IPS-NIHi7 (cell line): ENCODE results near the gene PRR27.

Experiments used
- DNase-seq: peaks from one replicate; pipeline ENCODE4 v3.0.0; 2012; ENCODE audit warnings: mixed read lengths; ENCODE audit errors: extremely low spot score

Gene PRR27

DNA sequence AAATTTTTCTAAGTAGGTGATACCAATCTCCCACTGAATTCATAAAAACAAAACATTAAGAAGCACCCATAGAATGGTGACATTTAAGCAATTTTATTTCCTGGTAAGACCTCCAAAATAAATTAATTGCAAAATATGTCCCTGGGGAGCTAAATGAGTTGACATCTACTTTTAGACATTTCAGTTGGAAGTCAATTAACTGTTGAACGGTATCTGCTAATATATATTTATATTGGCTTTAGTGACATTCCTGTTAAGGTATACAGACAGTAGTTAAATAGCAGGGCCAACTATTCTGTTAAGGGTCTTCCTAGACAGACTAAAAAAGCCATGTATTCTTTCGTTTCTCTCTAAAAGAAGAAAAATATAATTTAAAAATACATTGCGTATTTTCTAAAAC lies at the start of gene PRR27:
PRR27 (plus strand) TSS at position 301 of the 400 bp plus-strand sequence. CDS start 139 bp downstream, outside the sequence.
- DNase-seq, result no peak

DNA sequence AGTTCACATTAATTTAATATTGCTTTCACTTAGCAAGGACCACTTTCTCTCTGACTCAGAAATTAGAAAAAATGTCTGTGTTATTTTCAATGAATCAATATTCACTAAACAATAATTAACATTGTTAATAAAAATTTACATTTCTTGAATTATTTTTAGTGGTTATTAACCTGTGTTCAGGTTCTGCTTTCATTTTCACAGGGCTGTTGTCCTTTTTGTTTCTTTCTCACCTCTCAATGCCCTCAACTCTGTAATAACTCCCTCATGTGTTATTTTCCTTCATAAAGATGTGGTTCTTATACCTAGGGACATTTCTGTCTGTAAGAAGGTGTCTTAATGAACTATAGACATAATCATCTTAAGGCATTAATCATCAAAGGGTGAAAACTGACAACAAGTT lies 43.1 kb upstream of the PRR27 start:
- DNase-seq, result no peak

DNA sequence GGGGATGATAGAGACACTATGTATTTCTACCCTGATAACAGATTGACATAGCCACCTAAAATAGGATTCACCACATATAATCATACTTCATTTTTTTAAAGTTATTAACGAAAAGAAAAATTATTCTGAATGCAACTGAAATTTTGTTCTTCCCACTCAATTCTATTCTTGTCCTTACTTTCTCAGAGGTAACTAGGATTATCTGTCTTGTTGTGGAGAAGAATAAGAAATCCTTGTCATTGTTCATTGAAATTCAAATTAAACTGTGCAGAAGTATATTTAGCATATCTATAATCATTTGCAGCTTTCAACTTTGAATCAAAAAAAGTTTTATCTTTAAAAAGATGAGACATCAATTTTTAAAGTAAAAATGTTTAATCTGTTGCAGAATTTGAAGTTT lies 40.4 kb upstream of the PRR27 start:
- DNase-seq, result no peak

DNA sequence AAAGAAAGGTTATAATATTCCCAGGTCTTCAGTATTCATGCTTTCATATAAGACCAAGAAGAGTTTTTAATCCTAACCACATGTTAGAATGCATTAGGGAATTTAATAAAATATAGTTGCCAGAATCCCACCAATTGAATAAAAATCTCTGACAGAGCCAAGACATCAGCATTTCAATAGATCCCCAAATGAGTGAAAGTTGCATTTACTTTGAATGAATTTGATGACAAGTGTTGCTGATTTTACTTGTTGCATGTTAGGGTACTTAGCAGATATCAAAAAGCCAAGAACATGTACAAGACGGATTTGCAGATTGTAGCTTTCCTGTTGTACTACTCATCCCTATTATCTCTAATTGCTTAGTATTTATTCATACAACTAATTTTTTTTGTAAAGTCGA lies 39.9 kb upstream of the PRR27 start:
- DNase-seq, result no peak

DNA sequence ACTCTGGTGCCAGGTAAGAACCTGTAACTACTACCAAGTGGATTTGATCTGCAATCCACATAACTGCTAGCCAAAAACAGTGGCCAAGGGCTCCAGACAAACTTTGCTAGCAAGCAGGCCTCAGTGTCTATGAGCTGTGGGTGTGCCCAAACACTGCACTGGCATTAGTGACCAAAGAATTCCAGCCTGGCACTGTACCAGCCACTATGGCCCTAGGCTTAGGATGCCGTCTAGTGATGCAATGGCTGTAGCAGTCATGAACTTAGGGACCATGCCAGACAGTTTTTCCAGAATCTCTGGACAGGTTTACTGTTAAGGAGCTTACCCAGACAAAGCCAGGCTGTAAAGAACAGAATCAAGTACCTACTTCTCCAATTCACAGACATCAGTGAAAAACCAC lies 33.7 kb upstream of the PRR27 start:
- DNase-seq, result no peak

DNA sequence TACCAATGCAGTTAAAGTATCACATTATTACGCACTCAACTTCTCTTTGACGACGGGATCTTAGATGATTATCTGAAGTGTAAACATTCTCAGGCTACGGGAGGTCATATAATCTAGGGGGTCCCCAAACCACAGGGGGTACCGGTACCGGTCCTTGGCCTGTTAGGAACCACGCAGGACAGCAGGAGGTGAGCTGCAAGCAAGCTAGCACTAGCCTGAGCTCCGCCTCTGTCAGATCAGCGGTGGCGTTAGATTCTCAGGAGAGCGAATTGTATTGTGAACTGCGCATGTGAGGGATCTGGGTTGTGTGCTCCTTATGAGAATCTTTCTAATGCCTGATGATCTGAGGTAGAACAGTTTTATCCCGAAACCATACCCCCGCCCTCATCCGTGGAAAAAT lies 20.6 kb upstream of the PRR27 start:
- DNase-seq, result no peak

DNA sequence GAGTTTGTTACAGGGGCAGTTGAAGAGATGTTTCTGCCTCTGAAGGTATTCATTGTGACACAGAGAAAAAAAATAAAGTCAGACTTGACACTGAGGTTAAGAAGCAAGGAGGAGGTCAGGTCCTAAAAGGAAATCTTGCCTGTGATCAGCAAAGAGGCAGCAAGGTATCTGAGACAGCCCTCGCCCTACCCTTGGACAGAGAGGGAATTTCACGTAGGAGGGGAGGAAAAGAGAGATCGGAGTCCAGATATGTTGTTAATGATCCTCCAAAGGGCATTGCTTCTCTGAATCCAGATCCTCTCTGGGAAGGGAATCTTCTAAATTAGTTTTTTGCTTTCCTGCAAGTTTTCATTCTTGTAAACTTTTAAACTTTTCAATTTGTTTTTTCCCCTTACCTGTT lies 15.3 kb upstream of the PRR27 start:
- no peak for DNase-seq

DNA sequence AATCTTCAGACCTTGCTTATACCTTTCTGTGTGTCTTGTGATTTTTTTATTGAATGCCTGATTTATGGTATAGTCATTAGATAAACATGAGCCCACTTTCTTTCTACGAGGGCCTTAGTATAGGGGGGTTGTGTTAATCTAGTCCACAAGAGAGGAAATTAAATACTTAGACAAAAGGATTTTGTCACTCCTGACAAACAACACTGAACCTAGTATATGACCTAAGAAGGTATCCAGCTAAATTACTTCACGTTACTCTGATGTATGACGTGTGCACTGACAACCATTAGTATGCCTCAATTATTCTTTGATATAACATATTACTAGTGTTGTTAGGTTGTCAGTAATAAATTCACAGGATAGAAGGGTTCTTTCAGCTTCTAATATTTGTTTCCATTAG lies 2.8 kb upstream of the PRR27 start:
- no peak for DNase-seq

DNA sequence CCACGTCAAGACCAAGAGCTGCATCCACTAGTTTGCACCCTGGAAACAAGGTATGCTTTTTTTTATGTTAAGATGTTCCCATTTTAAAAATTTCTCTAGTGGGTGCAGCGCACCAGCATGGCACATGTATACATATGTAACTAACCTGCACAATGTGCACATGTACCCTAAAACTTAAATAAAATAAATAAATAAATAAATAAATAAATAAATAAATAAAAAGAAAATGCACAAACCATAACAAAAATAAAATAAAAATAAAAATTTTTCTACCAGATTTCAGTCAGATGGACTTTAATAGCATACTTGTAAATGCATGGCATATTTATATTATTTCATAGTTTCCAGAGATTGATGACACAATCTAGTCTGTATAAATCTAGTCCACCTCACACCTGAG lies 1.9 kb upstream of the PRR27 start:
- DNase-seq, result no peak

DNA sequence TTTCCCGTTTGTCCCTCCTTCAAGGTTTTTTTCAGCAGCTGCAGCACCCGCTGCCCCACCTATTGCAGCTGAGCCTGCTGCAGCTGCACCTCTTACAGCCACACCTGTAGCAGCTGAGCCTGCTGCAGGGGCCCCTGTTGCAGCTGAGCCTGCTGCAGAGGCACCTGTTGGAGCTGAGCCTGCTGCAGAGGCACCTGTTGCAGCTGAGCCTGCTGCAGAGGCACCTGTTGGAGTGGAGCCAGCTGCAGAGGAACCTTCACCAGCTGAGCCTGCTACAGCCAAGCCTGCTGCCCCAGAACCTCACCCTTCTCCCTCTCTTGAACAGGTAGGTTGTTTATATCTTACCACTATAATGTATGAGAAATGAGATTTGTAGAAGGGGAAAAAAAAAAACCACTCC lies 4.5 kb downstream of the PRR27 start:
- DNase-seq, result no peak

DNA sequence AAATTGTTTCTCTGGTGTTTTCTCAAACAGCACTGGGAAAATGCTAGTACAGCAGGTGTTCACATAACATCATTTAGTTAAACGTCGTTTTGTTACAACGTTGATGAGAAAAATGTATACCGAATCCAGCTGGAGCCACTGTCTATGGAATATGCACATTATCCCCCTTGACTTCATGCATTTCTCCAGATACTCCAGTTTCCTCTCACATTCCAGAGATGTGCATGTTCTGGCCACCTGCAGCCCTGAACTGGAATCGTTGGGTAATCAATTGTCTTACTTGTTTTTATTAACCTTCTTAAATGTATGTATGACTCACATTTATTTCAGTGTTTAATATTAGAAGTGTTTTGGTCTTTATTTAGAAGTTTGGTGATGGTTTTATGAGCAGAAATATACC lies 23.1 kb downstream of the PRR27 start:
- no peak for DNase-seq

DNA sequence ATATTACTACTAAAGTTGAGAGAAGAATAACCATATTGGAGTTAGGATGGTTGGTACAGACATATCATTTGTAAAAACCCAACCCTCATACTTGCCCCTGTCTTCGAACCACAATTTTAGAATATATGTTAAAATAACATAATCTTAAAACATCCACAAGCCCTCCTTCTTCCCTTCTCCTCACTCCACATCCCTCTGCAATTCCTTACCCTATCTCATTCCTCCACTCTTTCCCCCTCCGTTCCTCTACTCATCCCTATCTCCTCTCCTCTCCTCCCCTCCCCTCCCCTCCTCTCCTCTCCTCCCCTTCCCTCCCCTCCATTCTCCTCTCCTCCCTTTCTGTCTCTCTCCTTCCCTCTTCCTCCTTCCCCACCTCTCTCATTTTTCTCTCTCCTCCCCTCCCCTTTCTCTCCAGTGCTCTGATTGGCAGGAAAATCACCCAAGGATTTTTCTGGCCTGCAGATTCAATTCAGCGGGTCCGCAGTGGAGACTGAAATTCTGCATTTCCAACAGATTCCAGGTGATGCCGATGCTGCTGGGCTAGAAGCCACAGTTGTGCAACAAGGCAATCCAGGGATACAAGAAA lies 24.1 kb downstream of the PRR27 start:
- peak; percentile 8 for DNase-seq

DNA sequence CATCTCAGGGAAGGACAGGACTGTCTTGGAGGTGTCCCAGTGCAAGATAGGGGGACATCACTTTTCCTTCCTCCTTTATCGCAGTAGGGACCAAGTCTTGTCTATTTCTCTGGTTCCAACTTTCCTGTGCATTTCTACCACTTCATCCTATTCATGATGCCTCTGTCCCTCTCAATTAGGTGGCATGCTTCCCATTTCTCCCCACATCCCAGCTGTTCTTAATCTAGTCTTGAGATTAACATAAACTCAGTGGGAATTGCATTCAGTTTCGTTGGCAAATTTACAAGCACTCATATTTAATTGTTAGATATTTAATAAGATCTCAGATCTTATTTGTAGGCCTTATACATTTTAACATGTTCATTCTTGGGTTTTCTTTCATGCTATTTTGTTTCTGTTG lies 25.8 kb downstream of the PRR27 start:
- DNase-seq, result no peak

DNA sequence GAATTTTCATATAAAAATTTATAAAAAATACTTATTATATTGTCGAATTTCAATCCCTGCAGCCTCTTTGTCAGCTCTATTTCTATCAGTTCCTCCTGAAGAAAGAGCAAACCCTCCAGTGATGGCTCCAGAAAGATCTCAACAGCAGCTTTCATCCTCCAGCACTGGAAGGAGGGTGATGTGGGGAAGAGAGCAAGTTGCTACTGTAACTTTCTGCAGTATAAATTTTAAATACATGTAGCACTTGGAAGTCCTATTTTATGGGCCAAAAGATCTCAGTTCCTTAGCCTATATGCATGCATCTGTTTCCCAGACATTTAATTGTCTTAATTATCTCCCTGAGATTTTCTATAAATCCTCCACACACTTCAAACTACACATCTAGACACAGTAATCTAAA lies 27.8 kb downstream of the PRR27 start:
- DNase-seq, result no peak

DNA sequence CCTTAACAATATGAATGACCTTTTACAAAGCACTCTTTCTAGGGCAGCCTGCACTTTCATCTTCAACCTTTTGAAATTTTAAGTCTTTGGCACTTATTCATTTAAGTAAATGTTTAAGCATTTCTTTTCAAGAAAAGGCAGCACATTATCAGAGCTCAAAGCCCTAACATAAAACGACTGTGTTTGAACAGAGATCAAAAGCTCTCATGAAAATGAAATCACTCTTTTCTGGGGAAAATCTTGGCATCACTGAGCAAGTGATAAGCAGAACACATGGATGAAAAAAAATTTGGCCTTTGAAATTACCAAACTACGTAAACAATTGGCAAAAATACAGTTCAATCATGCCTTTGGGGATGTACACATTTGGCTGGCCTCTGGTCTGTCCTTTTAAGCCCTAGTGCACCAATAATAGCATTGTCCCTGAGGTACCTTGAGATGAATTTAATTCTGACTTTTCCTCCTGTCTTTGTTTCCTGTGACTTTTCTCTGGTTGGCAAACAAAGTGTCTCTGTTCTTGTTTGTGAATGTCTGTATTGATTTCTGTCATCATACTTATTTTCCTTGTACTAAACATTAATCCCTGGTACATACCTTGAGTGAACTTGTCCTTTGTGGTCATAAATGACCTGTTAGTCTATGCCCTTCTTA lies 28.6 kb downstream of the PRR27 start:
- no peak for DNase-seq

DNA sequence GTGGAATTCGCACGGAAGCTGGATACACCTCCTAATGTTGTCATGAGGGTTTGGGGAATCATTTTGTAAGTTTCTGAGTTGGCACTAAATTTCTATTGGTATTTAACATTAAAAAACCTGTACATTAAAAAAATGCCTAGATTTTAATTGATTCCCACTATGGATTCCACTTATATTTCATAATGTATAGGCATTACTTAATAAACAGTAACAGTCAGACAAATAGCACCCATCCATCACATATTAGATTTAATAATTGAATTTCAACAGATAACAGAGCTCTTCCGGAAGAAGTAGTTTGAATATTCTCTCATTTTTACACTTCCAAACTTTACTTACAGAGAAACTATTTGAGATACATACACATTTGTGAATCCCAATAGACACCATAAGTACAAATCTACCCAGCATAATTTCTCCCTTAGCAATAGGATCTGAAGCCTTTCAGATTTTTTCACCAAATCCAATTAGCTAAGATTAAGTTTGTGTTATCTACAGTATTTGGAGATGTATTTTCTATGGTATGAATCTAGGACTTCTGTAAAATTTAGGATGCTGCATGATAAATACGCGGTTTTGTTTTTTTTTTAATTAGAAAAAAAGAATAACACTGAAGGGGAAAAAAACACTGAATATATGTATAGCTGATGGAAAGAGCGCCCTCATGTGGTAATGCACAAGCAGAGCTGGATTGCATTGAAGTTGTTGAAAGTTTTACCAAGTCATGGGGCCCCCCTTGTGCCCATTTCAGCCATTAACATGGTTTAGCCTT lies 29.3 kb downstream of the PRR27 start:
- peak; percentile 45 for DNase-seq

DNA sequence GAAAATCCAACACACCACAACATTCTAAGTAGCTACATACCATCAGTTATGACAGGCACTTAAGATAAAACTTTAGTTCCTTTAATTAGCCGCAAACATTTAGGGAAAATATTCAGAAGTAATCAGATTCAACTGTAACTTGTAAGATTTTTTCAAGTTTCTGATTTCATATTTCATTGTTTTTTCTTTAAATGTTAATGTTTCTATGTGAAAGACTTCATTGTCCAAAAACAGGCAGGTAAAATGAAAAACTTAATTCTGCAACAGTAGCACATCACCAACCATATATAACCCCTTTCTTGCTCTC lies 29.9 kb downstream of the PRR27 start:
- no peak for DNase-seq

DNA sequence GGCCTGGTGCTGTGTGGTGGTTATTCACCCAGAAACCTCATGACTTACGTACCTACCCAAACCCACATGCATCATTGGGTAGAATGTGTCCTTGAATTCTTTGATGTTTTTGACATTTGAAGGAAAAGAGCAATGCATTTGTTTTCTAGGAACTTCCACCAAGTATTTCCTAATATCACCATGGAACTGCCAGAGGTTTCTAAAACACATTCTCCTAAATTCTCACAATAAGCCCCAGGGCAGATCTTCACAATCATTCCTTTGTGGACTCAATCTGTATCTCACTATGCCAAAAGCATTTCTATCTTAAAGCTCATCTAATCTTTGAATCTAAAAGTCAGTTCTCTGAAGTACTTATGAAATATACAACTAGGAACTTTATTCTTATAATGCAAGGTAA lies 33.2 kb downstream of the PRR27 start:
- no peak for DNase-seq

DNA sequence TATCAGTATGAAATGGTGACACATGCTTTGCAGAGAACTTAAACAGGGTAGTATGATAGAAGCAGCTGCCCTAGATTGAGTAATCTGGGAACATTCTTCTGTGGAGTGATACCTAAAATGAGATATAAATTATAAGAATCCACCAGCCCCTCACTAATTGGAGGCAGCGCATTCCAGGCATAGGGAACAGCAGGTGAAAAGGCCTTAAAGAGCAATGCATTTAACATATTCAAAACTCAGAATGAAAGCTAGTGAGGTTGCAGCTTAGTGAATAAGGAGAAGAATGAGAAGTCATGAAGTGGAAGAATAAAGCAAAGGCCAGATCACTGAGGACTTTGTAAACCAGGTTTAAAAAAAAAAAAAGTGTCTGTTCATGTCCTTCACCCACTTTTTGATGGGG lies 36.5 kb downstream of the PRR27 start:
- no peak for DNase-seq

DNA sequence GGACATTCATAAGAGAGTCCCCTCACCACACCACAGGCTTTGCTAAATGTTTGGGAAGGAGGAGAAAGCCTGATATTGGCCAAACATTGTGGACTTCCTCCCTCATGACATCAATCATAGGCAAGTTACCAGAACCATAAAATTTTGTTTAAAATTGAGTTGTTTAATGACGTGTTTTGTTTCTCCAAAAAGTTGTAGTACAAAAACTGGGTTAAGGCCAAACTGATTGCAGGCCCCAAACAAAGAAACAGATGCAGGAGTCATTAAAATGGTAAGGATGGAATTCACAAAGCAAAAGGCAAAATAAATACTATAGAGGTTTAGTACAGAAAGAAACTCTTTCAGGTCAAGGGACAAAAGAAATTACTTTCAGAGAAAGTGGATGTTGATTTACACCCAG lies 37.6 kb downstream of the PRR27 start:
- DNase-seq, result no peak

DNA sequence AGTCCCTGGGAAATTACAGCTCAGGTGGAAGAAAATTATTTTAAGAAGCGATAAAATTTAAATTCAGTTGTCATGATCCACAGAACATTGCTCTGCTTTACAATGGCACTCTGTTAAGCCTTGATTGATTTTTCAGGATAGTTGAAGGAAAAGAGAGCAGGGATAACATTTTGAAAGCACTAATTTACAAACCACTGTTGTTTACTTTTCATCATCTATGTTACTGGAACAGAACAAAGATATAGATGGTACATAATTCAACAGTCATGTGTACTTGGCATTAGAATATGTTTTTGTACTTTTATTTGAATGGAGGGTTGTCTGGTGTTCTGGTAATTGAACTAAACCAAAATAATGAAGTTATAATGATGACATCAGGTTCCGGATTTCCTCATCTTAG lies 38.9 kb downstream of the PRR27 start:
- DNase-seq, result no peak

DNA sequence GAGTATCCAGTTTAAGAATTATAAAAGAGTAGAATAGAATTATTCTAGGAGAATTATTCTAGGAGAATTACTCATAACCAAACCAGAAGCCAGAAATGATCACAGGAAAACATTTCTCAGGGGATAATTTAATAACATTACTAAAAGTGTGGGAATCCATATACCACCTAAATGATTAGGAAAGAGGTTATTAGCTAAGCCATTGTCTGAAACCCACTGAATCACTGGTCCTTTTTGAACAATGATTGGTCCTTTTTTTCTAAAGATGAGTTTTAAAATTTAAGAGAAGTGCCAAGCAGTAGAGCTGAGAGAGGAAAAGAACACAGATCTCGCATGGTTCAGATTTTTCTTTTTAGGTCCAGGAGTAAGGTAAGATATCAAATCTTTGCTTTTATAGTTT lies 41.4 kb downstream of the PRR27 start, which contains the start of gene ODAM:
ODAM (plus strand) TSS at position 301 of the 400 bp plus-strand sequence. CDS start 819 bp downstream, outside the sequence.
- no peak for DNase-seq

DNA sequence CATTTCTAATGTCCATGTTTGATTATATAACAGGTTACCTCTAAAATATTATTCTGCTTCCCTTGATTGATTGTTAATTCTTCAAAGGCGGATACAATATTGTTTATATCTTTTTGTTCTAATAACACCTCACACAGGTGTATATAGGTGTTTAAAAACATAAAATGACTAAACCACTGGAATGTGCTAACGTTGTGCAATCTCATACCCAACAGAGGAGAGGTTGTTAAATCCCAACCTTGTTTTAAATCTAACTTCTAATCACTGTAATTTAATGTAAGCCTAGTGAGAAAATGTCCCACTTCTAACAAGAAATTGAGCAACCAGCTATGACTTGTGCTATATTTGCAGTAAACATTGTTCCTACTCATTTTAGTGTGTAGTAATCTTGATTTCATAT lies 42.8 kb downstream of the PRR27 start:
- no peak for DNase-seq
